Right cardiac atrium (tissue), 5 donors: ENCODE measurements around the gene UBQLN1. TPM values are rescaled to one million over a fixed set of nuclear protein-coding genes. Genes with fewer than 3 reads are reported as not detected.
"Not testable (repeated sequence)": the region's sequence is repeated elsewhere in the genome, so short reads cannot be mapped to it uniquely, and the experiment has no call there.

Experiments
- ATAC-seq, 2 donors: fragments of 200-7000 bp; cut with Tn5 transposase; one replicate each; pipeline versions ENCODE4 v1.8.0 to v1.9.1; 2020; ENCODE audit warnings: moderate library complexity in 2 of 2, mild to moderate bottlenecking in 1 of 2
- DNase-seq, 3 donors: peaks; one replicate each; pipeline ENCODE4 v3.0.0-alpha.2; 2020
- H3K27ac ChIP-seq: one replicate; pipeline ENCODE4 v1.5.1; 2013; ENCODE audit warnings: mild to moderate bottlenecking, low read length, control low read depth, moderate library complexity
- H3K27me3 ChIP-seq: one replicate; pipeline ENCODE4 v1.6.1; 2013; ENCODE audit not compliant: control insufficient read depth, insufficient read depth
- H3K4me1 ChIP-seq: one replicate; pipeline ENCODE4 v1.6.1; 2013; ENCODE audit warnings: low read length; ENCODE audit not compliant: control insufficient read depth, insufficient read depth
- H3K4me3 ChIP-seq: one replicate; pipeline ENCODE4 v1.5.1; 2013; ENCODE audit warnings: low read length, control low read depth
- H3K9me3 ChIP-seq: one replicate; pipeline ENCODE4 v1.6.1; 2013; ENCODE audit warnings: low read length; ENCODE audit not compliant: control insufficient read depth
- WGBS: extraction: QIAGEN DNeasy Blood & Tissue Kit; methylation state at CpG from one replicate; pipeline ENCODE4 v1.1.7; 2013; 5-methylcytosine and 5-hydroxymethylcytosine counted together
- intact Hi-C, 4 donors: fragments of 100-400 bp; cut with DNase I; formaldehyde crosslinking; loops; one replicate each; pipeline versions ENCODE4 v1.11.0 to v1.14.0; 2022 to 2023
- polyA plus RNA-seq: library from polyadenylated mRNA; stranded (reverse); fragments of 200-250 nt; gene quantifications from one replicate; pipeline ENCODE4 v1.2.3, GENCODE V29; 2013
- total RNA-seq, 4 donors: library from RNA; stranded (reverse); fragmentation: NEBNext Ultra II Directional; extraction: Animal tissue kit (Norgen Biotek cat#: 25700); gene quantifications; one replicate each; pipeline ENCODE4 v1.2.1, GENCODE V29; 2021
- donor health status: healthy with polysubstance abuse.
- donor health status: DM: no; HTN: yes; CAD: no.
- donor health status: DM: no; HTN: no; CAD: no.
- donor health status: DM: no; HTN: yes; CAD: no; lungs with severe emphysema.
- donor health status: DM: yes; HTN: yes; CAD: no.

Gene UBQLN1
- total and polyA plus RNA-seq, 5 donors = 31.8 to 88.8 (median 86.4) TPM

GRCh38 chr9:83617299-83617698 is 90.5 kb downstream of the UBQLN1 start:
- H3K27ac ChIP-seq = no peak overlapping the region
- no peaks in the 10 kb centered on the region for H3K27me3 ChIP-seq
- H3K4me1 ChIP-seq = no peaks in the 10 kb centered on the region
- DNase-seq = no peak
- intact Hi-C loops = no loop called here
- H3K4me3 ChIP-seq = no peak overlapping the region
- no peak for ATAC-seq
- WGBS = 78% methylated on average over 1 of the region's 1 CpG
- no peaks in the 10 kb centered on the region for H3K9me3 ChIP-seq

DNA sequence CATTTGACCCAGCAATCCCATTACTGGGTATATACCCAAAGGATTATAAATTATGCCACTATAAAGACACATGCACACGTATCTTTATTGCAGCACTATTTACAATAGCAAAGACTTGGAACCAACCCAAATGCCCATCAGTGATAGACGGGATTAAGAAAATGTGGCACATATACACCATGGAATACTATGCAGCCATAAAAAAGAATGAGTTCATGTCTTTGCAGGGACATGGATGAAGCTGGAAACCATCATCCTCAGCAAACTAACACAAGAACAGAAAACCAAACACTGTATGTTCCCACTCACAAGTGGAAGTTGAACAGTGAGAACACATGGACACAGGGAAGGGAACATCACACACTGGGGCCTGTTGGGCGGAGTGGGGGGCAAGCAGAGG is 94.5 kb downstream of the UBQLN1 start:
- H3K27ac ChIP-seq, H3K27me3 ChIP-seq, H3K9me3 ChIP-seq, H3K4me1 ChIP-seq, DNase-seq, H3K4me3 ChIP-seq, ATAC-seq, intact Hi-C loops: not testable (repeated sequence)
- 94% methylated on average over 3 of the region's 3 CpGs for WGBS

Other genes starting within 250 kb of the UBQLN1 start
- gene FRMD3, start 169.6 kb downstream of the UBQLN1 start, total RNA-seq = 10 to 100 TPM; 34.3 to 75.1 (median 60.6) TPM
- 65.7 TPM for gene FRMD3, start 169.6 kb downstream of the UBQLN1 start, polyA plus RNA-seq
- gene IDNK, start 84.8 kb downstream of the UBQLN1 start, total RNA-seq = 1 to 10 TPM; 2.8 to 5.1 (median 4.1) TPM
- 6.3 TPM for gene IDNK, start 84.8 kb downstream of the UBQLN1 start, polyA plus RNA-seq
- 10 to 100 TPM; 13.6 to 17.6 (median 16.8) TPM for gene GKAP1, start 109.8 kb upstream of the UBQLN1 start, total RNA-seq
- gene GKAP1, start 109.8 kb upstream of the UBQLN1 start, polyA plus RNA-seq = 18.6 TPM
- 1 to 10 TPM; 4.0 to 6.5 (median 4.4) TPM for gene KIF27, start 213.5 kb upstream of the UBQLN1 start, total RNA-seq
- 0.75 TPM for gene KIF27, start 213.5 kb upstream of the UBQLN1 start, polyA plus RNA-seq